ENCODE results near the gene ANTXR2. TPM values are rescaled to one million over a fixed set of nuclear protein-coding genes. Genes with fewer than 3 reads are reported as not detected.

Gene ANTXR2
- total RNA-seq, 2 experiments from 2014 or later = 27.3 to 30.0 TPM

- ChIA-PET POLR2A (no interaction called here), CTCF (no interaction called here)
- H3K36me3 Mint-ChIP-seq (ENCODE audit: low read depth) = peaks cover 2% of the 10 kb centered on the region
- no peak overlapping the region for H3K4me3 Mint-ChIP-seq
- H3K4me1 Mint-ChIP-seq = peaks cover 4% of the 10 kb centered on the region
- no peak for DNase-seq
- H3K27me3 Mint-ChIP-seq = no peaks in the 10 kb centered on the region
- H3K9me3 Mint-ChIP-seq = peaks cover 2% of the 10 kb centered on the region
- H3K27ac Mint-ChIP-seq = no peak overlapping the region
These were observed 124.8 kb downstream of the ANTXR2 start for GRCh38 chr4:79948261-79948660.

- no peaks in the 10 kb centered on the region for H3K27me3 Mint-ChIP-seq
- no peak for DNase-seq
- POLR2A ChIA-PET = no interaction called here
- CTCF ChIA-PET = no interaction called here
- H3K36me3 Mint-ChIP-seq (ENCODE audit: low read depth) = peaks cover 2% of the 10 kb centered on the region
- H3K4me1 Mint-ChIP-seq = peaks cover 4% of the 10 kb centered on the region
- H3K4me3 Mint-ChIP-seq = no peak overlapping the region
- H3K27ac Mint-ChIP-seq = no peak overlapping the region
- peaks cover 2% of the 10 kb centered on the region for H3K9me3 Mint-ChIP-seq
These were observed 125.6 kb downstream of the ANTXR2 start for GRCh38 chr4:79947386-79947785.

GRCh38 chr4:79935274-79935673 is 137.8 kb downstream of the ANTXR2 start:
- POLR2A ChIA-PET = no interaction called here
- H3K36me3 Mint-ChIP-seq (ENCODE audit: low read depth) = no peaks in the 10 kb centered on the region
- no peak for DNase-seq
- no peak overlapping the region for H3K27ac Mint-ChIP-seq
- no peaks in the 10 kb centered on the region for H3K9me3 Mint-ChIP-seq
- no peaks in the 10 kb centered on the region for H3K4me1 Mint-ChIP-seq
- CTCF ChIA-PET = no interaction called here
- no peaks in the 10 kb centered on the region for H3K27me3 Mint-ChIP-seq
- H3K4me3 Mint-ChIP-seq = no peak overlapping the region

GRCh38 chr4:79934660-79935059 is 138.4 kb downstream of the ANTXR2 start:
- DNase-seq = no peak
- H3K9me3 Mint-ChIP-seq = no peaks in the 10 kb centered on the region
- no peaks in the 10 kb centered on the region for H3K36me3 Mint-ChIP-seq (ENCODE audit: low read depth)
- ChIA-PET CTCF (no interaction called here), POLR2A (no interaction called here)
- no peaks in the 10 kb centered on the region for H3K4me1 Mint-ChIP-seq
- no peaks in the 10 kb centered on the region for H3K27me3 Mint-ChIP-seq
- no peak overlapping the region for H3K4me3 Mint-ChIP-seq
- H3K27ac Mint-ChIP-seq = no peak overlapping the region

- H3K36me3 Mint-ChIP-seq (ENCODE audit: low read depth) = no peaks in the 10 kb centered on the region
- H3K4me3 Mint-ChIP-seq = no peak overlapping the region
- no peak for DNase-seq
- ChIA-PET POLR2A (no interaction called here), CTCF (no interaction called here)
- no peaks in the 10 kb centered on the region for H3K27me3 Mint-ChIP-seq
- H3K4me1 Mint-ChIP-seq = no peaks in the 10 kb centered on the region
- H3K9me3 Mint-ChIP-seq = no peaks in the 10 kb centered on the region
- no peak overlapping the region for H3K27ac Mint-ChIP-seq
These were observed 145.1 kb downstream of the ANTXR2 start for GRCh38 chr4:79927931-79928330.

GRCh38 chr4:79923281-79923680 is 149.7 kb downstream of the ANTXR2 start:
- no peak for DNase-seq
- Mint-ChIP-seq H3K27ac (no peak overlapping the region), H3K36me3 (ENCODE audit: low read depth) (no peaks in the 10 kb centered on the region), H3K9me3 (no peaks in the 10 kb centered on the region), H3K27me3 (no peaks in the 10 kb centered on the region), H3K4me3 (no peak overlapping the region), H3K4me1 (no peaks in the 10 kb centered on the region)
- POLR2A ChIA-PET = no interaction called here
- CTCF ChIA-PET = interaction anchor here (1.1 kb wide), 1 partner anchor 279 kb away, joined by 3 read pairs; no protein-coding TSS in a partner anchor

- Mint-ChIP-seq H3K27me3 (no peaks in the 10 kb centered on the region), H3K27ac (no peak overlapping the region), H3K4me1 (no peaks in the 10 kb centered on the region), H3K9me3 (no peaks in the 10 kb centered on the region), H3K4me3 (no peak overlapping the region), H3K36me3 (ENCODE audit: low read depth) (no peaks in the 10 kb centered on the region)
- no peak for DNase-seq
- ChIA-PET CTCF (no interaction called here), POLR2A (no interaction called here)
These were observed 151.0 kb downstream of the ANTXR2 start for GRCh38 chr4:79922011-79922410.

- Mint-ChIP-seq H3K4me1 (no peaks in the 10 kb centered on the region), H3K9me3 (no peaks in the 10 kb centered on the region), H3K27me3 (no peaks in the 10 kb centered on the region), H3K27ac (no peak overlapping the region), H3K36me3 (ENCODE audit: low read depth) (no peaks in the 10 kb centered on the region), H3K4me3 (no peak overlapping the region)
- CTCF ChIA-PET = interaction anchor here (1.0 kb wide), 1 partner anchor 169 kb away, joined by 3 read pairs; no protein-coding TSS in a partner anchor
- no peak for DNase-seq
- POLR2A ChIA-PET = no interaction called here
These were observed 152.7 kb downstream of the ANTXR2 start for GRCh38 chr4:79920163-79920853.

GRCh38 chr4:79918292-79918691 is 154.7 kb downstream of the ANTXR2 start:
- Mint-ChIP-seq H3K4me1 (peaks cover 5% of the 10 kb centered on the region), H3K27me3 (no peaks in the 10 kb centered on the region), H3K36me3 (ENCODE audit: low read depth) (no peaks in the 10 kb centered on the region), H3K27ac (no peak overlapping the region), H3K4me3 (no peak overlapping the region), H3K9me3 (no peaks in the 10 kb centered on the region)
- DNase-seq = no peak
- ChIA-PET POLR2A (no interaction called here), CTCF (interaction anchor here (1.0 kb wide), 1 partner anchor 142 kb away, joined by 3 read pairs; no protein-coding TSS in a partner anchor)

- no peaks in the 10 kb centered on the region for H3K36me3 Mint-ChIP-seq (ENCODE audit: low read depth)
- POLR2A ChIA-PET = no interaction called here
These were observed 155.8 kb downstream of the ANTXR2 start for GRCh38 chr4:79917246-79917645.

GRCh38 chr4:79915246-79915645 is 157.8 kb downstream of the ANTXR2 start:
- ChIA-PET CTCF (no interaction called here), POLR2A (interaction anchor here (0.6 kb wide), 1 partner anchor 258 kb away, joined by 4 read pairs; no protein-coding TSS in a partner anchor)
- DNase-seq = no peak
- H3K27me3 Mint-ChIP-seq = no peaks in the 10 kb centered on the region
- no peak overlapping the region for H3K27ac Mint-ChIP-seq
- H3K36me3 Mint-ChIP-seq (ENCODE audit: low read depth) = no peaks in the 10 kb centered on the region
- peaks cover 5% of the 10 kb centered on the region for H3K4me1 Mint-ChIP-seq
- no peak overlapping the region for H3K4me3 Mint-ChIP-seq
- H3K9me3 Mint-ChIP-seq = no peaks in the 10 kb centered on the region

More at GRCh38 chr4:79917246-79917645, 155.8 kb downstream of the ANTXR2 start:
- H3K27me3 Mint-ChIP-seq = no peaks in the 10 kb centered on the region
- H3K4me3 Mint-ChIP-seq = no peak overlapping the region
- H3K4me1 Mint-ChIP-seq = peaks cover 5% of the 10 kb centered on the region
- peak; percentile 59 for DNase-seq
- no peak overlapping the region for H3K27ac Mint-ChIP-seq
- CTCF ChIA-PET = no interaction called here
- no peaks in the 10 kb centered on the region for H3K9me3 Mint-ChIP-seq

GRCh38 chr4:79913581-79913980 is 159.4 kb downstream of the ANTXR2 start:
- Mint-ChIP-seq H3K36me3 (ENCODE audit: low read depth) (no peaks in the 10 kb centered on the region), H3K27me3 (no peaks in the 10 kb centered on the region), H3K4me3 (no peak overlapping the region), H3K9me3 (no peaks in the 10 kb centered on the region), H3K4me1 (peaks cover 5% of the 10 kb centered on the region), H3K27ac (no peak overlapping the region)
- CTCF ChIA-PET = no interaction called here
- POLR2A ChIA-PET = no interaction called here
- no peak for DNase-seq

GRCh38 chr4:79907001-79907400 is 166.0 kb downstream of the ANTXR2 start:
- Mint-ChIP-seq H3K4me3 (no peak overlapping the region), H3K9me3 (peaks cover 4% of the 10 kb centered on the region), H3K27ac (no peak overlapping the region), H3K4me1 (peaks cover 16% of the 10 kb centered on the region), H3K36me3 (ENCODE audit: low read depth) (peaks cover 23% of the 10 kb centered on the region), H3K27me3 (no peaks in the 10 kb centered on the region)
- CTCF ChIA-PET = interaction anchor here (0.6 kb wide), 1 partner anchor 1250 kb away, joined by 3 read pairs; no protein-coding TSS in a partner anchor
- POLR2A ChIA-PET = no interaction called here
- no peak for DNase-seq

GRCh38 chr4:79906303-79906702 is 166.7 kb downstream of the ANTXR2 start:
- H3K36me3 Mint-ChIP-seq (ENCODE audit: low read depth) = peaks cover 23% of the 10 kb centered on the region
- H3K4me1 Mint-ChIP-seq = peaks cover 16% of the 10 kb centered on the region
- no peak overlapping the region for H3K27ac Mint-ChIP-seq
- POLR2A ChIA-PET = no interaction called here
- CTCF ChIA-PET = interaction anchor here (0.6 kb wide), 1 partner anchor 1250 kb away, joined by 3 read pairs; no protein-coding TSS in a partner anchor
- peak; percentile 12 for DNase-seq
- H3K4me3 Mint-ChIP-seq = no peak overlapping the region
- H3K27me3 Mint-ChIP-seq = no peaks in the 10 kb centered on the region
- H3K9me3 Mint-ChIP-seq = peaks cover 4% of the 10 kb centered on the region
